Endodermal cell (in vitro differentiated cells): ENCODE measurements around the gene KCNK10. TPM values are rescaled to one million over a fixed set of nuclear protein-coding genes. Genes with fewer than 3 reads are reported as not detected.

ENCODE experiments used
- DNase-seq: peaks from one replicate; pipeline ENCODE4 v3.0.0-alpha.2; 2017
- H3K27ac ChIP-seq: 2 replicates; pipeline ENCODE4 v1.5.1; 2013; ENCODE audit warnings: mild to moderate bottlenecking, low read depth, low read length, moderate library complexity
- H3K27me3 ChIP-seq: 2 replicates; pipeline ENCODE4 v1.6.1; 2013; ENCODE audit warnings: mild to moderate bottlenecking, low read length, moderate library complexity; ENCODE audit not compliant: insufficient read depth, control insufficient read depth, poor library complexity, severe bottlenecking
- H3K36me3 ChIP-seq: 2 replicates; pipeline ENCODE4 v1.7.0; 2013; ENCODE audit warnings: mild to moderate bottlenecking, low read length, moderate library complexity; ENCODE audit not compliant: control insufficient read depth, insufficient read depth
- H3K4me1 ChIP-seq: one replicate; pipeline ENCODE4 v1.7.0; 2013; ENCODE audit warnings: low read length; ENCODE audit not compliant: control insufficient read depth, insufficient read depth
- H3K4me3 ChIP-seq: 2 replicates; pipeline ENCODE4 v1.5.1; 2013; ENCODE audit warnings: mild to moderate bottlenecking, low read length, moderate library complexity
- H3K9ac ChIP-seq: 2 replicates; pipeline ENCODE4 v1.6.1; 2013; ENCODE audit warnings: mild to moderate bottlenecking, low read length, moderate library complexity; ENCODE audit not compliant: poor library complexity, severe bottlenecking; ENCODE audit errors: extremely low read depth
- H3K9me3 ChIP-seq: 2 replicates; pipeline ENCODE4 v1.6.1; 2013; ENCODE audit warnings: mild to moderate bottlenecking, low read length, moderate library complexity; ENCODE audit not compliant: control insufficient read depth
- H3K27ac Mint-ChIP-seq: 2 replicates; pipeline ENCODE4 v1.8.0; 2020; ENCODE audit warnings: mixed read lengths
- H3K27me3 Mint-ChIP-seq: 2 replicates; pipeline ENCODE4 v1.8.0; 2021; ENCODE audit warnings: mild to moderate bottlenecking, mixed read lengths; ENCODE audit not compliant: insufficient read depth
- H3K36me3 Mint-ChIP-seq: 2 replicates; pipeline ENCODE4 v1.8.0; 2020; ENCODE audit warnings: low read depth, mixed read lengths
- H3K4me1 Mint-ChIP-seq: 2 replicates; pipeline ENCODE4 v1.8.0; 2020; ENCODE audit warnings: mixed read lengths
- H3K4me3 Mint-ChIP-seq: 2 replicates; pipeline ENCODE4 v1.8.0; 2020; ENCODE audit warnings: mild to moderate bottlenecking, moderate library complexity, mixed read lengths
- H3K9me3 Mint-ChIP-seq: 2 replicates; pipeline ENCODE4 v1.8.0; 2020; ENCODE audit warnings: mild to moderate bottlenecking, mixed read lengths
- whole genome bisulfite sequencing, 2 experiments: methylation state at CpG; one replicate each; pipeline versions ENCODE4 v1.1.5 to v1.1.7; 2013; ENCODE audit warnings: missing lambda C conversion rate in 2 of 2, mixed read lengths in 1 of 2; ENCODE audit not compliant: insufficient coverage in 1 of 2, insufficient read length in 1 of 2; 5-methylcytosine and 5-hydroxymethylcytosine counted together
- total RNA-seq, 2 donors: library from RNA; stranded (reverse); fragmentation: NEBNext Ultra II Directional in 1 of 2; extraction: Animal tissue kit (Norgen Biotek cat#: 25700) in 1 of 2; gene quantifications; 2 replicates in 1 of 2; 3 replicates in 1 of 2; pipeline ENCODE4 v1.2.1, GENCODE V29; 2021
- TF ChIP-seq, protein P1 (sequence below): fragments of 200-600 bp; sonication (generic); conservative IDR thresholded peaks from 2 replicates; pipeline ENCODE4 v1.5.0; 2021; ENCODE audit warnings: antibody characterized with exemption, mild to moderate bottlenecking

The KCNK10 gene
- total RNA-seq, 2 donors from 2014 or later, result 0.24 to 1.8 TPM

DNA sequence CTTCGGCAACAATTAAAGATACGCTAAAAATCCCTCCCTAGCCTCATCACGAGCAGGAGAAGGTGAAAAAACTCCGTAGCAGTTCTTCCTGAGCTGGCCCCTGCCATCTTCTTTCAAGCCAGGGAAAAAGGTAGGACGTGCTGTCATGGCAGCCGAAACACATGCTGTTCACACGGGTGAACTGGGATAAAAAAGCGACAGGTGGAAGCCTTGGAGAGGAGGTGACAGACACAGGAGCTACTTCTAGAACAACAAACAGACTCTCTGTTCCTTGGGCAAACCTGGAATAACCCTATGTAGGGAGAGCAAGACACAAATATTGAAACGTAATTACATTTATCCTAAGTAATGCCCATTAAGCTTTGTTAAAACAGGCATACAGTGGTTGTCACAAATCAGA lies 81.3 kb downstream of the KCNK10 start:
- Mint-ChIP-seq H3K9me3 (no peaks in the 10 kb centered on the region), H3K36me3 (no peaks in the 10 kb centered on the region), H3K27ac (no peak overlapping the region), H3K27me3 (peaks cover 13% of the 10 kb centered on the region), H3K4me1 (no peaks in the 10 kb centered on the region), H3K4me3 (no peak overlapping the region)
- no peaks in the 10 kb centered on the region for H3K9me3 ChIP-seq
- no peaks in the 10 kb centered on the region for H3K27me3 ChIP-seq
- no peak overlapping the region for H3K27ac ChIP-seq
- H3K9ac ChIP-seq, result no peak overlapping the region
- DNase-seq, result no peak
- no peaks in the 10 kb centered on the region for H3K36me3 ChIP-seq
- H3K4me3 ChIP-seq, result no peak overlapping the region
- H3K4me1 ChIP-seq, result no peaks in the 10 kb centered on the region
- 92 to 96% methylated on average over 9 of the region's 9 CpGs for WGBS, 2 experiments
- TF ChIP-seq, protein P1, sequence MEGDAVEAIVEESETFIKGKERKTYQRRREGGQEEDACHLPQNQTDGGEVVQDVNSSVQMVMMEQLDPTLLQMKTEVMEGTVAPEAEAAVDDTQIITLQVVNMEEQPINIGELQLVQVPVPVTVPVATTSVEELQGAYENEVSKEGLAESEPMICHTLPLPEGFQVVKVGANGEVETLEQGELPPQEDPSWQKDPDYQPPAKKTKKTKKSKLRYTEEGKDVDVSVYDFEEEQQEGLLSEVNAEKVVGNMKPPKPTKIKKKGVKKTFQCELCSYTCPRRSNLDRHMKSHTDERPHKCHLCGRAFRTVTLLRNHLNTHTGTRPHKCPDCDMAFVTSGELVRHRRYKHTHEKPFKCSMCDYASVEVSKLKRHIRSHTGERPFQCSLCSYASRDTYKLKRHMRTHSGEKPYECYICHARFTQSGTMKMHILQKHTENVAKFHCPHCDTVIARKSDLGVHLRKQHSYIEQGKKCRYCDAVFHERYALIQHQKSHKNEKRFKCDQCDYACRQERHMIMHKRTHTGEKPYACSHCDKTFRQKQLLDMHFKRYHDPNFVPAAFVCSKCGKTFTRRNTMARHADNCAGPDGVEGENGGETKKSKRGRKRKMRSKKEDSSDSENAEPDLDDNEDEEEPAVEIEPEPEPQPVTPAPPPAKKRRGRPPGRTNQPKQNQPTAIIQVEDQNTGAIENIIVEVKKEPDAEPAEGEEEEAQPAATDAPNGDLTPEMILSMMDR, result no peak

DNA sequence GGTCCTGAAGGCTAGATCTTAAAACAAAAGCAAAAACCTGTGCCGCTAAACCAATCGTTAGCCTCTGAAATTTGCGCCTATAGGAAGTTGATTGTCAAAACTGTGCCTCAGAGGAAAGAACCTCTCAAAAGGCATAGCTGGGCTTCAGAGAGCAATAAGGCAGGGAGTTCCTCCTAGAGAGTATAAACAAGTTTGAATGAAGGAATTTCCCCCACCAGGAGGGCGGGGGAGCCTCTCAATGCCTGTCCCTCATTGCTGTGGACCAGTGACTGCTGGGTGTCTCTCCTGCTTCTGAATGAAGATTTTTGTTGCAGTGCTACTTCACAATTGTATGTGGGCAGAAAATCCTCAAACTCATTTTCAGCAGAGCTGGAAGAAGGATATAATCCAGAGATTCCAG lies 88.6 kb downstream of the KCNK10 start:
- no peak overlapping the region for H3K4me3 ChIP-seq
- H3K9me3 ChIP-seq, result peaks cover 8% of the 10 kb centered on the region
- TF ChIP-seq, protein P1, result no peak
- no peak overlapping the region for H3K4me3 Mint-ChIP-seq
- H3K4me1 Mint-ChIP-seq, result no peaks in the 10 kb centered on the region
- H3K9ac ChIP-seq, result no peak overlapping the region
- H3K27ac ChIP-seq, result no peak overlapping the region
- H3K27me3 Mint-ChIP-seq, result peaks cover 3% of the 10 kb centered on the region
- DNase-seq, result no peak
- no peaks in the 10 kb centered on the region for H3K27me3 ChIP-seq
- H3K36me3 Mint-ChIP-seq, result no peaks in the 10 kb centered on the region
- 85 to 90% methylated on average over 3 to 4 of the region's 4 CpGs for WGBS, 2 experiments
- no peaks in the 10 kb centered on the region for H3K36me3 ChIP-seq
- H3K9me3 Mint-ChIP-seq, result peaks cover 14% of the 10 kb centered on the region
- no peak overlapping the region for H3K27ac Mint-ChIP-seq
- no peaks in the 10 kb centered on the region for H3K4me1 ChIP-seq

DNA sequence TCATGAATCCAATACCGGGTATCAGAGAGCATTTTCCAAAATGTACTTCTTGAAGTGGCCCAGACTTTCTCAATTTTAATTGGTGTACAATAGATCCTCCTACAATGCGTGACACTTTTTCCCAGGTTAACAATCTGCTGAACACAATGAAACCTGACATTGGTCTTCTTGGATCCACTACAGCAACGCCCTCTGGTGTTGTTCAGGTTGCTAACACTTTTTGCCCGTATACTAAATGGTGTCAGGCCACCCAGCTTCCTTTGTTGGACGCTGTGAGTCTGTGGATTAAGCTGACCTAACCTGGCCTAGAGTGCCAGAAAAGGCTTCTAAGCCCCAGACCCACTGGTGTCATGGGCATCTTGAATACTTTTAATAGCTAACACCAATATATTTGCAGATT lies 89.2 kb downstream of the KCNK10 start:
- 55 to 60% methylated on average over 5 of the region's 5 CpGs for WGBS, 2 experiments
- Histone ChIP-seq H3K36me3 (no peaks in the 10 kb centered on the region), H3K4me1 (no peaks in the 10 kb centered on the region), H3K9ac (no peak overlapping the region), H3K27me3 (no peaks in the 10 kb centered on the region), H3K27ac (no peak overlapping the region), H3K9me3 (peaks cover 8% of the 10 kb centered on the region), H3K4me3 (no peak overlapping the region)
- H3K4me1 Mint-ChIP-seq, result no peaks in the 10 kb centered on the region
- DNase-seq, result peak; percentile 75
- no peak overlapping the region for H3K27ac Mint-ChIP-seq
- no peaks in the 10 kb centered on the region for H3K36me3 Mint-ChIP-seq
- peaks cover 3% of the 10 kb centered on the region for H3K27me3 Mint-ChIP-seq
- no peak overlapping the region for H3K4me3 Mint-ChIP-seq
- H3K9me3 Mint-ChIP-seq, result peaks cover 14% of the 10 kb centered on the region
- TF ChIP-seq, protein P1, result peak; percentile 85
